Measurements from ENCODE around the gene SLC4A5.
"Not testable (repeated sequence)": the region's sequence is repeated elsewhere in the genome, so short reads cannot be mapped to it uniquely, and the experiment has no call there.

SLC4A5 gene

GRCh38 chr2:74262681-74263080, 80.5 kb downstream of the SLC4A5 start:
- DNase-seq, result no peak

- DNase-seq, result no peak
Observed at GRCh38 chr2:74261204-74261864, 81.9 kb downstream of the SLC4A5 start.

- DNase-seq, result no peak
Observed at GRCh38 chr2:74260495-74260894, 82.7 kb downstream of the SLC4A5 start.

GRCh38 chr2:74259733-74260132, 83.5 kb downstream of the SLC4A5 start:
- DNase-seq, result no peak

- no peak for DNase-seq
Observed at GRCh38 chr2:74259191-74259590, 84.0 kb downstream of the SLC4A5 start.

GRCh38 chr2:74255660-74256213, 87.5 kb downstream of the SLC4A5 start:
- no peak for DNase-seq

GRCh38 chr2:74253971-74254310, 89.3 kb downstream of the SLC4A5 start:
- no peak for DNase-seq

- DNase-seq, result no peak
Observed at GRCh38 chr2:74253306-74253970, 89.8 kb downstream of the SLC4A5 start.

- DNase-seq, result no peak
Observed at GRCh38 chr2:74252862-74253261, 90.4 kb downstream of the SLC4A5 start.

GRCh38 chr2:74252036-74252435, 91.2 kb downstream of the SLC4A5 start:
- DNase-seq, result no peak

GRCh38 chr2:74250189-74250631, 93.0 kb downstream of the SLC4A5 start:
- DNase-seq, result peak; percentile 46

- no peak for DNase-seq
Observed at GRCh38 chr2:74249406-74250122, 93.7 kb downstream of the SLC4A5 start.

GRCh38 chr2:74246496-74247195, 96.6 kb downstream of the SLC4A5 start:
- DNase-seq, result no peak

GRCh38 chr2:74244286-74244685, 98.9 kb downstream of the SLC4A5 start:
- no peak for DNase-seq

- DNase-seq, result no peak
Observed at GRCh38 chr2:74242354-74243071, 100.7 kb downstream of the SLC4A5 start.

- DNase-seq, result no peak
Observed at GRCh38 chr2:74239346-74239745, 103.9 kb downstream of the SLC4A5 start.

- DNase-seq, result no peak
Observed at GRCh38 chr2:74238879-74239278, 104.3 kb downstream of the SLC4A5 start.

GRCh38 chr2:74235041-74235440, 108.2 kb downstream of the SLC4A5 start:
- DNase-seq, result no peak

- DNase-seq, result no peak
Observed at GRCh38 chr2:74233648-74234047, 109.6 kb downstream of the SLC4A5 start.

- no peak for DNase-seq
Observed at GRCh38 chr2:74232426-74232825, 110.8 kb downstream of the SLC4A5 start.

- not testable (repeated sequence) for DNase-seq
Observed at GRCh38 chr2:74229865-74230264, 113.4 kb downstream of the SLC4A5 start.

- no peak for DNase-seq
Observed at GRCh38 chr2:74228772-74229171, 114.4 kb downstream of the SLC4A5 start.

Measured in CD4-positive, alpha-beta T cell treated with Interferon gamma for 1 hour (primary cell).